Lower leg skin (tissue), 4 donors: ENCODE measurements around the gene NDST1. TPM values are rescaled to one million over a fixed set of nuclear protein-coding genes. Genes with fewer than 3 reads are reported as not detected.

Experiments used
- DNase-seq, 2 donors: peaks; one replicate each; pipeline ENCODE4 v3.0.0-alpha.2; 2019; ENCODE audit warnings: low spot score in 2 of 2
- H3K4me3 ChIP-seq: fragments of 200-600 bp; sonication (generic); 2 replicates; pipeline ENCODE4 v1.5.1; 2017; ENCODE audit warnings: mild to moderate bottlenecking, low read depth; ENCODE audit not compliant: poor library complexity, severe bottlenecking
- POLR2A ChIP-seq, 2 donors: fragments of 450-650 bp; IDR thresholded peaks; one replicate each; pipeline ENCODE4 v1.6.1; 2016 to 2017; ENCODE audit warnings: antibody characterized with exemption in 2 of 2, mild to moderate bottlenecking in 1 of 2, moderate library complexity in 1 of 2
- WGBS, 2 donors: methylation state at CpG; one replicate each; pipeline ENCODE4 v1.1.5; 2018; 5-methylcytosine and 5-hydroxymethylcytosine counted together
- intact Hi-C: fragments of 100-400 bp; cut with DNase I; formaldehyde crosslinking; loops from one replicate; pipeline ENCODE4 v1.15.0; 2023; ENCODE audit warnings: low total_unique reads
- total RNA-seq, 4 donors: library from RNA; depleted of rRNA; stranded (reverse); fragments of >200 nt; gene quantifications; one replicate each; pipeline ENCODE4 v1.1.0, GENCODE V29; 2016
- TF ChIP-seq, protein P1 (sequence below), 3 donors: fragments of 450-650 bp; IDR thresholded peaks; one replicate each; pipeline ENCODE4 v1.5.1; 2016; ENCODE audit warnings: antibody characterized with exemption in 3 of 3, mild to moderate bottlenecking in 3 of 3, moderate library complexity in 2 of 3

NDST1 gene
- total RNA-seq, 4 donors from 2014 or later: 62.9 to 127 (median 115) TPM

- intact Hi-C loops: no loop called here
Measured at GRCh38 chr5:150556859-150557508, 49.1 kb downstream of the NDST1 start.

DNA sequence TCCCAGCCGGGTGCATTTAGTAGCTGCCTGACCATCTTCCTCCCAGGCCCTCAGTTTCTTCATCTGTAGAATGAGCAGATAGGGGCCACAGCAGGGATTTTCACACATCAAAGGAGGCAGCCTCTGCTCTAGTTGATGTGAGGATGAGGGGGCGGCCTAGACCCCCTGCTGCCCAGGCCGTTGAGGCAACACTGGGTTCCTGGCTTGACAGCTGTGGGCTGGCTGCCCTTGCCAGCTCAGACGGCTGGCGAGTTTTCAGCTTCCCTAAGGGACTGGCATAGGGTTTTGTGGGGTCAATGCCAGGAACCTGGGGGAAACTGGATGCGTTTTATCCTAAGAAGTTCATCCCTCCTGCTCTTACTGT lies 49.6 kb downstream of the NDST1 start:
- intact Hi-C loops: no loop called here
- TF ChIP-seq POLR2A (IDR thresholded peaks at IDR 0.05): no peak
- TF ChIP-seq, protein P1, sequence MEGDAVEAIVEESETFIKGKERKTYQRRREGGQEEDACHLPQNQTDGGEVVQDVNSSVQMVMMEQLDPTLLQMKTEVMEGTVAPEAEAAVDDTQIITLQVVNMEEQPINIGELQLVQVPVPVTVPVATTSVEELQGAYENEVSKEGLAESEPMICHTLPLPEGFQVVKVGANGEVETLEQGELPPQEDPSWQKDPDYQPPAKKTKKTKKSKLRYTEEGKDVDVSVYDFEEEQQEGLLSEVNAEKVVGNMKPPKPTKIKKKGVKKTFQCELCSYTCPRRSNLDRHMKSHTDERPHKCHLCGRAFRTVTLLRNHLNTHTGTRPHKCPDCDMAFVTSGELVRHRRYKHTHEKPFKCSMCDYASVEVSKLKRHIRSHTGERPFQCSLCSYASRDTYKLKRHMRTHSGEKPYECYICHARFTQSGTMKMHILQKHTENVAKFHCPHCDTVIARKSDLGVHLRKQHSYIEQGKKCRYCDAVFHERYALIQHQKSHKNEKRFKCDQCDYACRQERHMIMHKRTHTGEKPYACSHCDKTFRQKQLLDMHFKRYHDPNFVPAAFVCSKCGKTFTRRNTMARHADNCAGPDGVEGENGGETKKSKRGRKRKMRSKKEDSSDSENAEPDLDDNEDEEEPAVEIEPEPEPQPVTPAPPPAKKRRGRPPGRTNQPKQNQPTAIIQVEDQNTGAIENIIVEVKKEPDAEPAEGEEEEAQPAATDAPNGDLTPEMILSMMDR (IDR thresholded peaks at IDR 0.05): no peak
- H3K4me3 ChIP-seq: no peak overlapping the region
- no peak for DNase-seq
- WGBS, 2 donors: 12 to 26% methylated on average over 6 of the region's 6 CpGs

More at GRCh38 chr5:150556859-150557508, 49.1 kb downstream of the NDST1 start:
- 65 to 72% methylated on average over 7 of the region's 7 CpGs for WGBS, 2 donors
- no peak for DNase-seq
- H3K4me3 ChIP-seq: no peak overlapping the region
- TF ChIP-seq, protein P1 (IDR thresholded peaks at IDR 0.05): no peak
- TF ChIP-seq POLR2A (IDR thresholded peaks at IDR 0.05): no peak

- 60 to 61% methylated on average over 12 of the region's 12 CpGs for WGBS, 2 donors
- intact Hi-C loops: no loop called here
- H3K4me3 ChIP-seq: no peak overlapping the region
- TF ChIP-seq, protein P1 (IDR thresholded peaks at IDR 0.05): no peak
- no peak for TF ChIP-seq POLR2A (IDR thresholded peaks at IDR 0.05)
- DNase-seq: no peak
Measured at GRCh38 chr5:150558088-150558621, 50.2 kb downstream of the NDST1 start.

- WGBS, 2 donors: 74 to 83% methylated on average over 2 of the region's 2 CpGs
- no peak for DNase-seq
- H3K4me3 ChIP-seq: no peak overlapping the region
- TF ChIP-seq POLR2A (IDR thresholded peaks at IDR 0.05): no peak
- TF ChIP-seq, protein P1 (IDR thresholded peaks at IDR 0.05): no peak
- intact Hi-C loops: no loop called here
Measured at GRCh38 chr5:150559088-150559487, 51.2 kb downstream of the NDST1 start.

DNA sequence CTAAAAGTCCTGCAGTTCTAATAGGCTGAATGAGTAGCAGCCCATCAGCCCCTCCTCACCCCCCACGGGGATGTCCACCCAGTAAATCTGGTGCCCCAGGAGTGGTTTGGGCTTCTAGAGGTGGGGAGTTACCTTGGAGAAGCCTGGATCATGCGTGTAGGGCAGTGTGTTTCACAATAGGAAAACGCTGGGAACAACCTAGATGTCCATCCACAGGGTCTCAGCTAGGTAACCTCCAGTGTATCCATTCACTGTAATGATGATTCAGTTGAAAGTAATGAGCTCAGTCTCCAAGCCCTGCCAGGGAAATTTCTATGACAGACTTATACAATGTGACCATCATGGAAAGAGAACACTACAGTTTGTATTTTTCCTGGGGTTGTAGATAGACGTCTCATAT lies 51.8 kb downstream of the NDST1 start:
- DNase-seq: no peak
- H3K4me3 ChIP-seq: no peak overlapping the region
- intact Hi-C loops: loop anchor here (5.0 kb wide), 1 partner anchor 98 kb away; no protein-coding TSS in a partner anchor
- TF ChIP-seq, protein P1 (IDR thresholded peaks at IDR 0.05): no peak
- no peak for TF ChIP-seq POLR2A (IDR thresholded peaks at IDR 0.05)
- 55 to 56% methylated on average over 4 of the region's 4 CpGs for WGBS, 2 donors
